Measurements from ENCODE around the gene MAPK12. TPM values are rescaled to one million over a fixed set of nuclear protein-coding genes. Genes with fewer than 3 reads are reported as not detected.

The MAPK12 gene
- total and polyA plus RNA-seq, 2 donors (not counting 1 experiment from before 2014, with no cell fraction given): 6.5 to 7.8 TPM

GRCh38 chr22:50246242-50247175 is 15.0 kb downstream of the MAPK12 start:
- DNase-seq (no peak), ATAC-seq (ENCODE audit: low read depth) (no peak)
- intact Hi-C loops (cut with micrococcal nuclease): no loop called here
- Histone ChIP-seq H3K4me3 (ENCODE audit: control extremely low read depth in 1 of 5, extremely low read depth in 1 of 5, insufficient read depth in 1 of 5, low read depth in 2 of 5, low read length in 4 of 5) (no peak overlapping the region), H3K9ac (ENCODE audit: low read length) (no peak overlapping the region), H2AFZ (ENCODE audit: insufficient read depth, low read depth, low read length, poor library complexity, severe bottlenecking) (no peak overlapping the region), H3K9me3 (ENCODE audit: control extremely low read depth in 1 of 3, control insufficient read depth in 2 of 3, insufficient read depth in 1 of 3, low read length in 2 of 3) (no peaks in the 10 kb centered on the region), H3K27ac (ENCODE audit: low read length in 2 of 2) (no peak overlapping the region), H3K27me3 (replicated peaks in 1 of 4; ENCODE audit: control extremely low read depth in 1 of 4, control insufficient read depth in 3 of 4, insufficient read depth in 4 of 4, low read length in 3 of 4) (no peaks in the 10 kb centered on the region), H3K79me2 (ENCODE audit: control insufficient read depth, insufficient read depth, low read length) (peaks cover 61% of the 10 kb centered on the region), H3K36me3 (replicated peaks in 1 of 2; ENCODE audit: control extremely low read depth in 1 of 2, control insufficient read depth in 1 of 2, extremely low read depth in 1 of 2, insufficient read depth in 2 of 2, low read length in 1 of 2) (peaks cover 0 to 29% of the 10 kb centered on the region in 2 experiments), H3K4me1 (ENCODE audit: control insufficient read depth in 2 of 2, insufficient read depth in 2 of 2, low read length in 2 of 2) (peaks cover 40 to 74% of the 10 kb centered on the region in 2 donors), H3K4me2 (replicated peaks; ENCODE audit: low read depth, low read length, poor library complexity, severe bottlenecking) (peak overlapping the region; percentile 93), H4K20me1 (ENCODE audit: control insufficient read depth, insufficient read depth, low read length, poor library complexity, severe bottlenecking) (peaks cover 64% of the 10 kb centered on the region)
- peak overlapping the region; percentile 96 for H3K4me3 Mint-ChIP-seq
- WGBS (ENCODE audit: insufficient coverage): 96% methylated on average over 16 of the region's 20 CpGs
- peaks cover 43% of the 10 kb centered on the region for H3K4me1 Mint-ChIP-seq
- H3K27me3 Mint-ChIP-seq: no peaks in the 10 kb centered on the region
- ChIA-PET CTCF (interaction anchor here (1.1 to 2.9 kb wide), 2 partner anchors 96 to 375 kb away, joined by 4 to 16 read pairs; no protein-coding TSS in a partner anchor), POLR2A (no interaction called here)
- TF ChIP-seq CTCF (IDR thresholded peaks at IDR 0.05): no peak
- no peak for TF ChIP-seq EZH2 (IDR thresholded peaks at IDR 0.05; ENCODE audit: borderline replicate concordance, insufficient read depth, low read depth, low read length, poor library complexity, severe bottlenecking)
- H3K27ac Mint-ChIP-seq: no peak overlapping the region
- no peaks in the 10 kb centered on the region for H3K9me3 Mint-ChIP-seq (ENCODE audit: insufficient read depth)

Measured in B cell (primary cell).